Activated CD4-positive, alpha-beta T cell treated with anti-CD3 and anti-CD28 coated beads for 24 hours (primary cell): ENCODE data around the gene HOXA5.

Experiments
- DNase-seq, 2 donors: peaks; one replicate each; pipeline ENCODE4 v3.0.0-alpha.2; 2020; ENCODE audit warnings: low read depth in 2 of 2

The HOXA5 gene

DNA sequence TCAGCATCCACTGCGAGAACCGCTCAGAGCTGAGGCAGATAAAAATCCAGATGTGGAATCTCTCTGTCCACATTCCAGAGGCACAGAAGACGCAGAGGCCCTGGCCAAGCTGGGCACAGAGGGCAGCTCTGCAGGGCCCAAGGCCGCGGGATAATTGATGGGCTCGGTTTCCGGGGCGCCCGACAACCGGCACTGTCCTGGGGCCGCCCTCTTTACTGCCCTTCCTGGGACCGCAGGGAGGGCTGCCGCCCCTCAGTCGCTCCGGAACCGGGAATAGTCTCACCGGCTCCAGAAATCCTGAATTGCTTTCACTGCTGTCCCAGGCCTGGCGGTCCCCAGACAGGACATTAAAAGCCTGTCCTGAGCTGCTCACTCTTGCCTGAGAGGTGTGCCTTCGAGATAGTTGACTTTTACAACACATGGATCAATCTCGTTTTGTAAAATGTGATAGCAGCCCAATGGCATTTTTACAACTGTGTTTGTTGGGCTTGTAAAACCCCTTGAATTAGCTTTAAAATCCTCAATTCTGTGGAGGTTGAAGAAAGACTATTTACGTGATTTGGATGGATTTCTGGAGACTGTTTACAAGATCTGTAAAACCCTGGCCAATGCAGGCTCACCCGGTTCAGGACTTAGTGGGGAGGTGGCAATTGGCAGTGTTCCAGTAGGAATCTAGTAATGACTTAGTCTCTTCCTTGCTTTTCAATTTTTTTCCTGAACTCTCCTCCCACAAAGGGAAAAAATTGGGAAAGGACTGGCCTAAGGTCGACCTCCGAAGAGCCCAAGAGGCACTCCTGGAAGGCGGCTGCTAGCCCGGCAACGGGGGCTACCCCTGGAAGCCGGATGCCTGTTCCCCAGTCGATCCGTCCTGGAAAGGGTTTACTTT, 5.5 kb upstream of the HOXA5 start:
- no peak for DNase-seq

DNA sequence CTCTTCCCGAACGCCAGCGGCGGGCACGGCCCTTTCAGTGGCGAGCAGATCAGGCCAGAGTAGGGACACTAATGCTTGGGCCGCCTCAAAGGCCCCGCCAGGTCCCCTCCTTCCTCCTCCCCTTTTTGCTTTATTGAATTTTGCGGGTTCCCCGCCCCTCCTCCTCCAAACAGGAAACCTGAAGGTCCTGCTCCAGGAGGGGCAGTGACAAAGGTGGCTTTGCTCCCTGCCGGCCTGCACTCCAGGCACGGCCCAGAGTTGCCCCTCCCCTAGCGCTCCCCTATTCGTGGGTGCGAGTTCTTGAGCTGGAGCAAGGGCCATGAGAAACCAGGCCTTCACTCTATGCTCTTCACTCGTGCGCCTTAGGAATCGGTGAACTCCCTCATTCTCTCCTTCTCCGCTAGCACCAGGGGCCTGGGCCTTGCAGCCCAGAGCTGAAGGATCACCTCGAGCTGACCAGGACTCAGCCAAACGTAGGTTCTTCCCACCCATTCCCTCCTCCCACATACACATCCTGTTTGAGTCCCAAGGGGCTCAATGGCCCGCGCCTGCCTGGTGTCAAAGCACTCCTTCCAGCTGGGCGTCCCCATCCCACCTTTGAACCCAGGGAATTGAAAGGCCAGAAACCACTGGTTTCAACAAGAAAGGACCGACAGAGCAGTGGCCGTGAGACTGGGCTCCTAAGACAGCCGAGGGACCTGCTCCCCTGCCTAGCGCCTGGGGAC, 4.7 kb upstream of the HOXA5 start:
- no peak for DNase-seq

DNA sequence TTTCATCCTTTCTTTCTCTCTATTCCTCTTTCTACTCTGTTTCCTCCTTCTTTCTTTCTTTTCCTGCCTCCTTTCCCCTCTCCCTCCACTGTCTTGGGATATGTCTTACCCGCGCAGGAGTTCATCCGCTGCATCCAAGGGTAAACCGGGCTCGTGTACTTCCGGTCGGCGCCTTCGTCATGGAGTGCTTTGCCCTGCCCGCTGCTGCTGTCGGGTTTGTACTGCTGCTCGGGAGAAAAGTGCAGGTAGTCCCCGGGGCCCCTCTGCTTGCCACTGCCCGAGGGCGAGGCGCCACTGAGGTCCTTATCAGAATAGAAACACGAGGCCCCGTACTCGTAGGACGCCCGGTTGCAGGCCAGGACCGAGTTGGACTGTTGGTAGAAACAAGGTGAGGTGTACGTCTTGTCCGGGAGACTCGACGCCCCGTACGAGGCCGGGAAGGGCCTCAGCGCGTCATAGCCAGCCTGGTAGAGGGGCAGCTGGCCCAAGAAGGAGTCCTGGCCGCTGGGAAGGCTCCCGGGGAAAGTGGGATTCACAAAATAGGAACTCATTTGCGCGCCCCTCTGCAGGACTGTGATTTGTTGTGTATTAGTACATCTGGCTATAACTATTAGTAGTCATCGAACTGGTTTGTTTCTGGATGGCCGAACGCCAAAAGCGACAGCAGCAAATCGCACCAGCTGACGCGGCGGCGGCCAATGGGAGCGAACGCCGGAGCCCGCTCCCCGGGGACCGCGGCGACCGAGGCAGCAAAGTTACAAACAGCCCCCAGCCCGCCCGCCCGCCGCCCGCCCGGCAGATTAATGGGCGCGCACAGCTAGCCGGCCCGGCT, 3.9 kb upstream of the HOXA5 start, which contains the start of gene HOXA6:
Gene HOXA6, minus strand, starts transcription at position 576 of the 832 bp plus-strand sequence. Its CDS starts 25 bp downstream, at position 551.
- DNase-seq: no peak

DNA sequence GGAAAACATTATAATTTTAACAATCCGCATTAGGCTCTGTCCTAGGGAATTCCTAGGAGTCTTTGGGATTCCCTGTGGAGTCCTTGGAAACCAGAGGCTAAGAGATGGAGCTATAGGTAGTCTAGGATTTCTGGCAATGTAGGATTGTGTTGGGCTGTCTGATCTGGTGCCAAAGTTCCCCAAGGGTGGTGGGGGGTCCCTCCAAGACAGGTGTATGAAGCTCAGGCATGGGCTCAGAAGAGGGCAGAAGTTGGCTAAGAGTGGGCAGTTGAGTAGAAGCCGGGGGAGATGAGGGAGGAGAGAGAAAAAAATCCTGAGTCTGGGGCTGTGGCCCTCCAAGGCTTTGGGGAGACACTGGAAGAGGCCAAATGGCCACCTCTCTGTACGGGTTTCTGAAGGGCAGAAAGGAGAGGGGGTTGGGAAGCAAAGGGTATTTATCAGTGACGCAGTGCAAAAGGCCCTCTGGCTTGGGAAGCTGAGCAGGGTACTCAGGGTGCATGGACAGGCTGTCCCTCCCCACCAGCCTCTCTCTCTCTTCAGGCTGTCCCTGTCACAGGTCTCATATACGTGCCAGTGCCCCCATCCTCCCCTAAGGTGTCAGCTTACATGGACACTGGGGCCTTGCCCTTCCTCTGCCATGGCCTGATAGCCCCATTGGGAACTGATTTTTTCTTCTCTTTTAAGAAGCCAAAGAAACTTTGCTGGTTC, 3.2 kb upstream of the HOXA5 start:
- no peak for DNase-seq

DNA sequence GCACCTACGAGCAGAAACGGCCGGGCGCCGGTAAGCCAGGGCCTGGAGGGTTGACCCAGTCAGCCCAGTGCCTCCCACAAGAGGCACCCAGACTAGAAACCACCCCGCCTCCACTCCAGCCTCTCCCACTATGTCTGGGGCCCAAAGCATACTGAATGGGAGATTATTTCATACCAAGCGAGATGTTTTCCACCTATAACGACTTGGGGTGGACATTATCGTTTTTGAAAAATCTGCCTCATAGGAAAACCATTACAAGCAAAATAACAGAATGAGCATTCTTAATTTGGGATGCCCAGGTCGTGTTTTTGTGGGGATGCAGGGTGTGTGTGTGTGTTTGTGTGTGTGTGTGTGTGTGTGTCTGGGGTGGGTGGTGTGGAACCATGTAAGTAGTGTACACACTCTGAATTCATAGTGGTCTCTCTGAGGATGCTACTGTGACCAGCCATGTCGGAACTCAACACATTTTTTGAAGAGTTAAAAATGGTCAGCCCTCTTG, 2.5 kb upstream of the HOXA5 start:
- DNase-seq: no peak

DNA sequence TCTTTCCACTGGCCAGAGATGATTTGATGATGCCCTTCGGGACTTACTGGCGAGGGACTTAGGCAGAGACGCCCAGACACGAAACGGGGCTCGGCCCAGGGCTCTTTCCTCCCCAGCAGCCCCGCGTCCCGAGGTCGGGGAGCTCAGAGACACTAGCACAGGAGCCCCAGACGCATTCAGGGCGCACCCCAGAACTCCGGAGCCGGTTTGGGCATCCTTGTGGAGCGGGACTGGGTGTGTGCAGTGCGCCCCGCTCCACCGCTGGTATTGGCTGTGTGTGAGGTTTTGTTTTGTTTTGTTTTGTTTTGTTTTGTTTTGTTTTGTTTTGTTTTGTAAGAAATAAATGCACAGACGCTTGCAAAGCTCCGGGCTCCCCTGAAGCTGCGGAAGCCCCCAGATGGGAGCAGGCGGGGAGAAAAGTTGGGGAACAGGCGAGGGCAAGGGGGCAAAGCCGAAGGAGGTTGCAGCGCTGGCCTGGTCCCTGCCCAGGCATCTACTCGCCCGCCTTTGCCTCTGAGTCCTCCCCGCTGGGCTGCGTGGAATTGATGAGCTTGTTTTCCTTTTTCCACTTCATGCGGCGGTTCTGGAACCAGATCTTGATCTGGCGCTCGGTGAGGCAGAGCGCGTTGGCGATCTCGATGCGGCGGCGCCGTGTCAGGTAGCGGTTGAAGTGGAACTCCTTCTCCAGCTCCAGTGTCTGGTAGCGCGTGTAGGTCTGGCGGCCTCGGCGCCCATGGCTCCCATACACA, 1.9 kb upstream of the HOXA5 start:
- no peak for DNase-seq

DNA sequence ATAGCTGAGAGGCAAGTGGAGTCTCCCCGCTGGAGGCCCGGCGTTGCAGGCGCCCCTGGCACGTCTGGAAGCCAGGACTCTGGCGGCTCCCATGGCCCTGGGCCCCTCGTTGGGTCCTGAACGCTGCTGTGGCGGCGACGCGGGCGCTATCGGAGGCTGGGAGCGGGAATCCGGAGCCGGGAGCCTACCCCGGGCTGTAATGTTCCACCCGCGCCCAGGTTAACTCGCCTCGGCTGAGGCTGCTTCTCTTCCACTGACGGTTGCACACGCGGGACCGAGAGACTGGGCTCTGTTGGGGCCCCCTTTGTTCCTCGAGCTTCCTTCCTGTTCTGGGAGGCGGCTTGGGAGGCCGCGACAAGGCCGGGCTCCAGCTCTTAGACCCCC, 1.3 kb upstream of the HOXA5 start:
- DNase-seq: no peak

DNA sequence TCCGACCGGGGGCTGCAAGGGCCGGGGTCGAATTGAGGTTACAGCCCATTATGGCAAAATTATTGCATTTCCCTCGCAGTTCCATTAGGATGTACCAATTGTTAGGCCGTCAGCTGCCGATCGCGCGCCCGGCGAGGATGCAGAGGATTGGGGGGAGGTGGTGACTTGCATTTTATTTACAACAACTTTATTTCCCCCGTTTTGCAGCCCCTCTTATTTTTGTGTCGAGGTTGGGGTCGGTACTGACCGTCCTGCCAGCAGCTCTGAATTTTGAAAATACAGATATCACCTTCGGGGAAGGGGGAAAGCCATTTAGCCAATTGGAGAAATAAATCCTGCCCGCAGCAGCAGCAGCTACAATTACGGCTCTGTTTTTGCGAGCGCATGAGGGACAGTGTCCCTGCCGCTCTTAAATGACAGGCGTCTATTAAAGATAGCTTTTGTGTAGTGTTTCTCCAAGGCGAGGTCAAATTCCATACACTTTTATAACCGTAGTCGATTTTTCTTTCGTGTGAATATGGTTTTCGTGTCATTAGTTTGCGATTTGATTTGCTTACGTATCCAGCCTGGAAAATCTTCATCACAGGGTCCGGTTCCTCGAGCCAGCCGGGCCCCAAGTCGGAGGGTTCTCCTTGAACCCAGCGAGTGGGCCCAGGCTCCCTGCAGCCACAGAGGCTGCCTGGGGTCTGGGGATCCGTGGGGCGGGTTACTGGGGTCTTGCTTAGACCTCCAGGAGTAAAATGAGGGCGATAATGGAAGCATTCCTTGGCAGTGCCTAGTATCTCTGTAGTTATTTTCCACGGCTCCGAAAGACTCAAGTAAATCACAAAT, 684 bp upstream of the HOXA5 start:
- DNase-seq: no peak

DNA sequence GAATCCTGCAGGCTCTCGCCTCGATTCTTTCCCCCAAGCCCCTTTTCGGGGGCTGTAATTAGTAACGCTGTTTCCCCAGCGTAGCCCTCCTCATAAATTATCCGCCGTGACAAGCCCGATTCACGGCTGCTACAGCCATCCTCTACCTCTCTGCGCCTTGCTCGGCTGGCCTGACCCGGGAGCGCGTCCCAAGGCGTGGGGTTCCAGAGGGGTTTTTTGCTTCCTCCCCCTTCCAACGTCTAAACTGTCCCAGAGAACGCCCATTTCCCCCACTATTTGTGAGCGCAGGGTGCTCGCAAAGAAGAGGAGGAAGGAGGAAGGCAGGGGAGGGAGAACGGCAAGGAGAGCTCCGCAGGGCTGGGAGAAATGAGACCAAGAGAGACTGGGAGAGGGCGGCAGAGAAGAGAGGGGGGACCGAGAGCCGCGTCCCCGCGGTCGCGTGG, 880 bp downstream of the HOXA5 start:
- no peak for DNase-seq

DNA sequence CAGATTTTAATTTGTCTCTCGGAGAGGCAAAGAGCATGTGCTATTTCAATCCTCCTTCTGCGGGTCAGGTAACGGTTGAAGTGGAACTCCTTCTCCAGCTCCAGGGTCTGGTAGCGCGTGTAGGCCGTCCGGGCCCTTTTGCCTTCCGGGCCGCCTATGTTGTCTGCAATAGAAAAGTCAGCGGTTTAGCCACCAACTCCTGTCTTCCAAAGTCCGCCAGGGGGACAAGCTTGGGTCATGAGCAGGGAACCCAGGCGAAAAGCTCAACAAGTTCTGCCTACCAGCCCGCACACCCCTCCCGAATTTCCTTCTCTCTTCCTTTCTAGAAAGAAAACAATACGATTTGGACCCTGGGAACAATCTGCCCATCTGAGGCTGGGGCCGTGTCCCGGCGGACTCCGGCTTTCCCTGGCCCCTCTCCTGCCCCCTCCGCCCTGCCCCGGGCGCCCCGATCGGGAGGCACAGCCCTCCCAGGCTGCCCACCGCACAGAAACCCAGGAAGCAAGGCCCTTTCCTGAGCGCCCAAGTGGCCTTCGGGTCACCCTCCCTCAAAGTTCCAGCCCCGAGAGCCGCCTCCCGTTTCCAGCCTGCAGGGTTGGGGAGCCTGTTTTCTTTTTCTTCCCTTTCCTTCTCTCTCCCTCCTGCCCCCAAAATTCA, 1.4 kb downstream of the HOXA5 start:
- DNase-seq: no peak

DNA sequence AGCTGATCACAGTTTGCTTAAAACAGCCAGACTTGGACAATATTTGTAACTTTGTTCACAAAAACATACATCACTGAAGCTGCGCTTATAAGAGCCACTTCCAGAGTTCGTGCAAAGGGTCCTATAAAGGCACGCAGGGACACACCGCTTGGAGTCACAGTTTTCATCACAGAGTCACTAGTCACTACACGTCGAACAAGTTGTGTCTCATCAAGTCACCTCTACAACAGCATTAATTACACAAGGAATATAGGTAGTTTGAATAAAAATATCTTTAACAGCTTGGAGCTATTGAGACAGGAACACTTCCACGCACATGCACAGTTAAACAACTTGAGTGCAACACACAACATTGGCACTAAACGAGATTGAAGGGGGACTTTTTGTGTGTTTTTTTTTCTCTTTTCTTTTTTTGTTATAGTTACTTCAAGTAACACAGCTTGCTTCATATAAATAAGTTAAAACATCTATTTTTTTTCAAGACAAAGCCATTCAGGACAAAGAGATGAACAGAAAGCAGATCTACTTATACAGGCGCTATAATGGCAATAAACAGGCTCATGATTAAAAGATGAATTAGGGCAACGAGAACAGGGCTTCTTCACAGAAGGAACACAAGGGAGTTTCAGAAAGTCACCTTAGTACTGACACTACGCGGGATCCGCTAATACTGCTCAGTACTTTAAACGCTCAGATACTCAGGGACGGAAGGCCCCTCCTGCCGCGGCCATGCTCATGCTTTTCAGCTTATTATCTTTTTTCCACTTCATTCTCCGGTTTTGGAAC, 2.2 kb downstream of the HOXA5 start:
- no peak for DNase-seq

DNA sequence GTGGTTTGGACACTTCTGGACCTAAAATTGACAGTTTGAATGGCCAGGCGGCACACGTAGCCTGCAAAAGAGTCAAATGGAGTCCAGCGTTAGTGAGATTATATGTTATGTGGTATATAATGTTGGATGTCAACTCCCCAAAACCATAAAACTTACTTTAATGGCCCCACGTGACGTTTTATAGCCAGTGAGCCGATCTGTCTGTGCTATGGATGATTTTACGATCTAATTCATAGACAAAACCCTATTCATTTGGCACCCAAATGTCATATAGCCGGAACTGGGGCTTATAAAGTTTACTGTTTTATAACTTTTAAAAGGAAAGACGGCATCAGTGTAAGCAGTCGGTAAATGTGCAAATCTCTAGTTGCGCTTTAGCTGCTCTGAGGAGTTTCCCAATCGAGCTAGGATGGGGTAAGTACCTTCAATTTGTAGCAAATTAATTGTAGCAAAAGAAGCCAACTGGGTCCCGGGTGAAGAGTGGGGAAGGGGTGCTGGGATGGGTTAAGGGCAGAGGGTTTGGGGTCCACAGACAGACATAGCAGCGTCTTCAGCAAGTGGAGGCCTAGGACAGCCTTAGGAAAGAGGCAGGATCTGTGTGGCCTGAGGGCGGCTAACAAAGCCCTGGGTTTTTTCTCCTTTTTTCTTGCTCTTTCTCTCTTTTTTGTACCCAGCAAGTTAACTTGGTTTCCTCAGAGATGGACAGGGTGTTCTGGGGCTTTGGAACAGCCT, 3.2 kb downstream of the HOXA5 start:
- no peak for DNase-seq

DNA sequence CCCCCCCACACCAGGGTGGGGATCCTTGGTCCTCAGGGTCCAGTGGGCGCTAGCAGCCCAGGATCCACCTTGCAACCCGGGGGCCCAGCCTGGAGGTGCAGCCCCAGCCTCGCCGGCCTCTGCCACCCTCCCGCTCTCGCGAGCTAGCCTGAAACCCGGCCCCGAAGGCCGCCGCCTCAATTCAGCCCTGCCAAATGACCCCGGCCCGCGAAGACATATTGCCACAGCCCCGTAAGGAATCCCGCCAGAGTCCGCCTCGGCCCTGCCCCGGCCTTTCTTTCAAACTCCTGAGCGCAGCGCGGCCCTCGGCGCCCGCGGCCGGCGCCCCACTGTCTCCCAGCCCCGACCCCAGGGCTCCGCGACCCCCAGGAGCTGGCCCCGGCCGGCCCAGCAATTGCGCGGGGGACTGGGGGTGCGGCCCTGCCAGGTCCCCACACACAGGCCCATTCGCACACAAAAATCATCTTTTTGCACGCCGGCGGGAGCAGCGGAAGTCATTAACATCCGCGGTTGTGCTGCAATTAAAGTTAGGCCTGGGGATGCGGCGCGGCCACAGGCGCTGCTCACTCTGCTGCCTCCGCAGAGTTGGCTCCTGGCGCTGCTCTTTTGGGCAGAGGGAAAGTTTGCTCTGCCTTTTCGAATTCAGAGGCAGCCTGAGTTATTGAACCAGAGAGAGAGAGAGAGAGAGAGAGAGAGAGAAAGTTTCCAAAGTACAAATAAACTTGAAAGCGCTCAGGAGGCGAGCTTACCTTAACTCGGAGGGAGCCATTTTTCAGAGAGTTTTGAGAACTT, 4.0 kb downstream of the HOXA5 start:
- no peak for DNase-seq

DNA sequence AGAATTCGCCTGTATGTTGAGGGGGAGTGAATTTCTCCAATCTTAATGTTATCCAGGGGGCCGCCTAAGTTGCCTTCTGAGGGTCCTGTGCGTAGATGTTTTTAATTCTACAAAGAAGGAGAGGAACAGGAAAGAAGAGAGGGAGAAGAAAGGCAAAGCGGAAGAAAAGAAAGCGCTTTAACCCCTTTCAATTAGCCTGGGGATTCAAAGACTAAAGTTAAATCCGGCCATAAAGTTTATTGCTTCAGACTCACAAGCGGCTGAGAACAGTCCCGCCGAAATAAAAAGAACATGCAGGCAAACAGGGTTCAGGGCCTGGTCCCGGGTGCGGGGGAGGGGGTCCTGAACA, 4.5 kb downstream of the HOXA5 start:
- no peak for DNase-seq

DNA sequence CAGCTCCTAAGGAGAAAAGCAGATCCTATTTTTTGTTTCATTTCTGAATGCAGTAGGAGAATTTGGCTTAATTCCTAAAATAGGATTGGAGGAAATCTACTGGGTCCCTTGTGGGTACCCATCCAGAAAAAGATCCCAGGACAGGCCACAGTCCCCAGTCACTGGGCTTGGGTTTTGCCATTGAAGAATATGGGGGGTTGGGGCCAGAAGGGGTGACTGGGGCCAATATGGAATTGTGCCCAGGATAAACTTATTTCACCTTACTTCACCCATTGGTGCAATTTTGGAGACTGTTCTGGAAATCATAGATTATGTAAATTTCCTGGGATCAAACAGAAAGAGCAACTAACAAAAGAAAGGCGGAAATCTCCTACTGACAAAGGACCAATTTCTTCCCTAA, 5.0 kb downstream of the HOXA5 start:
- no peak for DNase-seq

DNA sequence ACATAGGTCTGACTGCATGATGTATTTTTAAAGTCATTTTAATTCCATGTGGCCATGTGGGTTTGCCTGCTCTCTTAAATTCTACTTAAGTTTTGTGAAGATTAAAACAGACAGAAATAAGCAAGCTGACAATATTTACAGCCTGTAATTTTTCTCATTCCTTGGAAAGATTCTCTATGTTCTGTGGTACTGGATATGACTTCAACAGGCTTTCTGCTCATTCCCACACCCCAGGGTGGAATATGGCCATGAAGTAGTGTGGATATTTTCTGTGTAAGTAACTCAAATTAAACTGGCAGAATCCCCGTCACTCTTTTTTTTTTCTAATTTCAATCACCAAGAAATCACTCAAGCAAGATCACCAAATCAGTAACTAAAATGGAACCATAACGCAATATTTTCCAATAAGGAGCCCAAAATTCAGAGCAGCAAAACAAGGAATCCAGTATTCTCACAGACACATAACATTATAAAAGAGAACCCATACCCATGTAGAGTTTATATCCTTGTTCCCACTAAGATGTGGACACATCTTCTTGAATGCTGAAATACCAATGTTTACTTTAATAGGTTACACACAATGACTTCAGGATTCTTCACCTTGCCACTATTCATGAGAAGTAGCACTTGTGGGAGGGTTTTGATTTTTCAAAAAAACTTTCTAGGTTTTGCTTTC, 5.7 kb downstream of the HOXA5 start:
- no peak for DNase-seq
